GM23338 (cell line): ENCODE data around the gene TTLL5. TPM values are rescaled to one million over a fixed set of nuclear protein-coding genes. Genes with fewer than 3 reads are reported as not detected.

Experiments
- ATAC-seq: fragments of 200-7000 bp; cut with Tn5 transposase; 3 replicates; pipeline ENCODE4 v1.9.1; 2020
- DNase-seq: peaks from one replicate; pipeline ENCODE4 v3.0.0-alpha.2; 2015; ENCODE audit warnings: low spot score
- H2AFZ ChIP-seq: fragments of 200-600 bp; sonication (generic); 2 replicates; pipeline ENCODE4 v1.8.0; 2016; ENCODE audit warnings: antibody characterized with exemption, mild to moderate bottlenecking, moderate library complexity
- H3F3A ChIP-seq: fragments of 200-600 bp; sonication (generic); replicated peaks from 2 replicates; pipeline ENCODE4 v1.8.0; 2017; ENCODE audit warnings: antibody characterized with exemption, mixed run types, low read depth
- H3K27ac ChIP-seq: fragments of 200-600 bp; sonication (generic); 2 replicates; pipeline ENCODE4 v1.6.1; 2016; ENCODE audit warnings: low read depth
- H3K27me3 ChIP-seq: fragments of 200-600 bp; sonication (generic); 2 replicates; pipeline ENCODE4 v1.8.0; 2016; ENCODE audit warnings: mild to moderate bottlenecking, mixed run types, moderate library complexity; ENCODE audit not compliant: insufficient read depth
- H3K36me3 ChIP-seq: fragments of 200-600 bp; sonication (generic); 2 replicates; pipeline ENCODE4 v1.8.0; 2016; ENCODE audit warnings: mild to moderate bottlenecking; ENCODE audit not compliant: insufficient read depth
- H3K4me1 ChIP-seq: fragments of 200-600 bp; sonication (generic); 2 replicates; pipeline ENCODE4 v1.8.0; 2016; ENCODE audit warnings: mild to moderate bottlenecking, moderate library complexity; ENCODE audit not compliant: insufficient read depth
- H3K4me2 ChIP-seq: fragments of 200-600 bp; sonication (generic); 2 replicates; pipeline ENCODE4 v1.7.1; 2017; ENCODE audit warnings: mixed run types
- H3K4me3 ChIP-seq: fragments of 200-600 bp; sonication (generic); 2 replicates; pipeline ENCODE4 v1.6.1; 2016; ENCODE audit warnings: mixed run types
- H3K79me2 ChIP-seq: fragments of 200-600 bp; sonication (generic); replicated peaks from 2 replicates; pipeline ENCODE4 v1.8.0; 2017; ENCODE audit warnings: mild to moderate bottlenecking; ENCODE audit not compliant: insufficient read depth
- H3K9me2 ChIP-seq: fragments of 200-600 bp; sonication (generic); 2 replicates; pipeline ENCODE4 v1.8.0; 2017; ENCODE audit not compliant: insufficient read depth
- H4K20me1 ChIP-seq: fragments of 200-600 bp; sonication (generic); replicated peaks from 2 replicates; pipeline ENCODE4 v1.8.0; 2017; ENCODE audit warnings: mild to moderate bottlenecking; ENCODE audit not compliant: insufficient read depth
- H3K27ac Mint-ChIP-seq: 2 replicates; pipeline ENCODE4 v1.8.0; 2020; ENCODE audit warnings: inconsistent platforms, mild to moderate bottlenecking, moderate library complexity, mixed read lengths
- H3K27me3 Mint-ChIP-seq: 3 replicates; pipeline ENCODE4 v1.8.0; 2022; ENCODE audit warnings: low read depth, mild to moderate bottlenecking, moderate library complexity, mixed read lengths, inconsistent platforms; ENCODE audit not compliant: insufficient read depth, poor library complexity
- H3K36me3 Mint-ChIP-seq: 3 replicates; pipeline ENCODE4 v1.8.0; 2021; ENCODE audit warnings: low read depth, mild to moderate bottlenecking, inconsistent platforms, moderate library complexity, mixed read lengths
- H3K4me1 Mint-ChIP-seq: 3 replicates; pipeline ENCODE4 v1.8.0; 2020; ENCODE audit warnings: mild to moderate bottlenecking, inconsistent platforms, mixed read lengths
- H3K4me3 Mint-ChIP-seq: 3 replicates; pipeline ENCODE4 v1.8.0; 2021; ENCODE audit warnings: moderate library complexity, mild to moderate bottlenecking, inconsistent platforms, mixed read lengths
- H3K9me3 Mint-ChIP-seq: 3 replicates; pipeline ENCODE4 v1.8.0; 2020; ENCODE audit warnings: moderate library complexity, mild to moderate bottlenecking, inconsistent platforms, mixed read lengths
- CREB1 ChIP-seq: fragments of 250-450 bp; sonication (Bioruptor Pico); IDR thresholded peaks from 2 replicates; pipeline ENCODE4 v1.5.0; 2020; ENCODE audit warnings: low read depth, mild to moderate bottlenecking, moderate library complexity
- ETS1 ChIP-seq: IDR thresholded peaks from 2 replicates; pipeline ENCODE4 v1.6.1; 2016; ENCODE audit warnings: antibody characterized with exemption
- EZH2 ChIP-seq: fragments of 200-600 bp; sonication (generic); IDR thresholded peaks from one replicate; pipeline ENCODE4 v1.8.0; 2017; ENCODE audit warnings: antibody characterized with exemption, mild to moderate bottlenecking, low read depth; ENCODE audit not compliant: unreplicated experiment
- EZH2phosphoT487 ChIP-seq: fragments of 200-600 bp; sonication (generic); IDR thresholded peaks from one replicate; pipeline ENCODE4 v1.8.1; 2018; ENCODE audit warnings: antibody characterized with exemption; ENCODE audit not compliant: unreplicated experiment
- JUNB ChIP-seq: IDR thresholded peaks from one replicate; pipeline ENCODE4 v1.6.1; 2016; ENCODE audit warnings: antibody characterized with exemption; ENCODE audit not compliant: unreplicated experiment
- NANOG ChIP-seq: IDR thresholded peaks from 2 replicates; pipeline ENCODE4 v1.6.1; 2016; ENCODE audit warnings: antibody characterized with exemption, borderline replicate concordance
- POLR2AphosphoS5 ChIP-seq: IDR thresholded peaks from 2 replicates; pipeline ENCODE4 v1.6.1; 2016; ENCODE audit warnings: antibody characterized with exemption, low read depth
- STAT1 ChIP-seq: IDR thresholded peaks from one replicate; pipeline ENCODE4 v1.6.1; 2016; ENCODE audit warnings: antibody characterized with exemption; ENCODE audit not compliant: unreplicated experiment
- ZNF114 ChIP-seq: fragments of 250-450 bp; sonication (Bioruptor Pico); IDR thresholded peaks from 2 replicates; pipeline ENCODE4 v1.5.0; 2020; ENCODE audit warnings: mild to moderate bottlenecking, moderate library complexity
- ZNF331 ChIP-seq: fragments of 250-450 bp; sonication (Bioruptor Pico); IDR thresholded peaks from 2 replicates; pipeline ENCODE4 v1.5.0; 2020; ENCODE audit warnings: low read depth, mild to moderate bottlenecking, moderate library complexity
- ZNF462 ChIP-seq: fragments of 250-450 bp; sonication (Bioruptor Pico); IDR thresholded peaks from 2 replicates; pipeline ENCODE4 v1.5.0; 2020; ENCODE audit warnings: mild to moderate bottlenecking, moderate library complexity
- polyA plus RNA-seq: library from polyadenylated mRNA; unstranded; fragments of >200 nt; fragmentation: Nextera tagmentation; extraction: Ambion mirVana; gene quantifications from 2 replicates; pipeline ENCODE4 v1.2.1, GENCODE V29; 2016
- total RNA-seq: library from RNA; depleted of rRNA; stranded (reverse); fragments of >200 nt; shearing (Covaris generic); gene quantifications from 2 replicates; pipeline ENCODE4 v1.2.3, GENCODE V29; 2014

Gene TTLL5
- total and polyA plus RNA-seq, 2 experiments from 2014 or later = 33.5 to 35.4 TPM

- no peaks in the 10 kb centered on the region for H3K4me1 Mint-ChIP-seq
- TF ChIP-seq JUNB (no peak), STAT1 (no peak)
- Histone ChIP-seq H3F3A (no peaks in the 10 kb centered on the region), H3K27ac (no peak overlapping the region), H3K4me2 (no peak overlapping the region), H3K4me3 (no peak overlapping the region), H4K20me1 (no peaks in the 10 kb centered on the region), H3K9me2 (no peaks in the 10 kb centered on the region), H3K27me3 (no peaks in the 10 kb centered on the region), H3K79me2 (no peaks in the 10 kb centered on the region), H3K4me1 (no peaks in the 10 kb centered on the region), H2AFZ (no peak overlapping the region), H3K36me3 (peaks cover 22% of the 10 kb centered on the region)
- H3K4me3 Mint-ChIP-seq = no peak overlapping the region
- H3K27me3 Mint-ChIP-seq = no peaks in the 10 kb centered on the region
- peaks cover 11% of the 10 kb centered on the region; the same call in 2 of the 3 replicates for H3K9me3 Mint-ChIP-seq
- peaks cover 40% of the 10 kb centered on the region for H3K36me3 Mint-ChIP-seq
- no peak overlapping the region for H3K27ac Mint-ChIP-seq
- DNase-seq (no peak), ATAC-seq (no peak)
These were observed 65.3 kb downstream of the TTLL5 start for GRCh38 chr14:75726321-75726720.

GRCh38 chr14:75727124-75727523, 66.1 kb downstream of the TTLL5 start:
- H3F3A ChIP-seq = no peaks in the 10 kb centered on the region

GRCh38 chr14:75732888-75733287, 71.8 kb downstream of the TTLL5 start:
- Mint-ChIP-seq H3K36me3 (peaks cover 3% of the 10 kb centered on the region; the same call in 1 of the 3 replicates), H3K4me1 (peaks cover 8% of the 10 kb centered on the region), H3K27me3 (peaks cover 2% of the 10 kb centered on the region), H3K27ac (no peak overlapping the region), H3K9me3 (no peaks in the 10 kb centered on the region), H3K4me3 (no peak overlapping the region)
- ATAC-seq (no peak), DNase-seq (no peak)
- Histone ChIP-seq H3K4me1 (no peaks in the 10 kb centered on the region), H3K79me2 (no peaks in the 10 kb centered on the region), H3K27me3 (no peaks in the 10 kb centered on the region), H3K27ac (no peak overlapping the region), H3K9me2 (no peaks in the 10 kb centered on the region), H2AFZ (no peak overlapping the region), H4K20me1 (no peaks in the 10 kb centered on the region), H3K4me2 (no peak overlapping the region), H3K36me3 (peaks cover 3% of the 10 kb centered on the region), H3K4me3 (no peak overlapping the region), H3F3A (no peaks in the 10 kb centered on the region)
- no peak for TF ChIP-seq POLR2AphosphoS5
- no peak for TF ChIP-seq NANOG
- TF ChIP-seq STAT1 = no peak
- no peak for TF ChIP-seq EZH2
- TF ChIP-seq ZNF331 = no peak
- TF ChIP-seq ZNF462 (CRISPR knock-in tag) = no peak

More at GRCh38 chr14:75727124-75727523, 66.1 kb downstream of the TTLL5 start:
- H3K27ac ChIP-seq = no peak overlapping the region
- no peak for ATAC-seq
- H3K36me3 ChIP-seq = peaks cover 22% of the 10 kb centered on the region
- TF ChIP-seq ETS1 = no peak
- TF ChIP-seq ZNF114 (CRISPR knock-in tag) = no peak
- no peak for TF ChIP-seq EZH2phosphoT487
- no peak for TF ChIP-seq ZNF331
- TF ChIP-seq JUNB = no peak
- no peak for TF ChIP-seq CREB1 (CRISPR knock-in tag)
- no peak for TF ChIP-seq POLR2AphosphoS5
- no peak overlapping the region for H3K4me2 ChIP-seq
- no peaks in the 10 kb centered on the region for H4K20me1 ChIP-seq
- H3K27me3 ChIP-seq = no peaks in the 10 kb centered on the region
- no peaks in the 10 kb centered on the region for H3K79me2 ChIP-seq
- H2AFZ ChIP-seq = no peak overlapping the region
- no peaks in the 10 kb centered on the region for H3K9me2 ChIP-seq
- Mint-ChIP-seq H3K9me3 (peaks cover 11% of the 10 kb centered on the region; the same call in 2 of the 3 replicates), H3K36me3 (peaks cover 37% of the 10 kb centered on the region), H3K27me3 (no peaks in the 10 kb centered on the region), H3K4me3 (no peak overlapping the region), H3K4me1 (no peaks in the 10 kb centered on the region), H3K27ac (no peak overlapping the region)
- DNase-seq = no peak
- H3K4me1 ChIP-seq = no peaks in the 10 kb centered on the region
- H3K4me3 ChIP-seq = no peak overlapping the region
